Mucosa of descending colon (tissue), 3 donors: Measurements from ENCODE around the gene SORBS1. TPM values are rescaled to one million over a fixed set of nuclear protein-coding genes. Genes with fewer than 3 reads are reported as not detected.
A peak's percentile ranks its signal among the peaks of the same experiment; 100 is the strongest.

Experiments used
- ATAC-seq: fragments of 200-7000 bp; cut with Tn5 transposase; one replicate; pipeline ENCODE4 v1.9.1; 2020; ENCODE audit warnings: mild to moderate bottlenecking, moderate library complexity
- DNase-seq, 3 donors: peaks; one replicate each; pipeline ENCODE4 v3.0.0-alpha.2; 2020
- H3K36me3 ChIP-seq: fragments of 200-600 bp; one replicate; pipeline ENCODE4 v1.8.0; 2021; ENCODE audit warnings: low read depth, mild to moderate bottlenecking
- H3K4me1 ChIP-seq: fragments of 200-600 bp; one replicate; pipeline ENCODE4 v1.8.0; 2021; ENCODE audit warnings: low read depth, mild to moderate bottlenecking
- H3K4me3 ChIP-seq: fragments of 200-600 bp; one replicate; pipeline ENCODE4 v1.8.0; 2021; ENCODE audit warnings: mild to moderate bottlenecking
- H3K9me3 ChIP-seq: fragments of 200-600 bp; one replicate; pipeline ENCODE4 v1.8.0; 2021; ENCODE audit warnings: mild to moderate bottlenecking
- intact Hi-C, 2 donors: fragments of 100-400 bp; cut with DNase I in 1 of 2; cut with micrococcal nuclease in 1 of 2; formaldehyde crosslinking; loops; one replicate each; pipeline versions ENCODE4 v1.11.0 to v1.11.1; 2022; cut with DNase I, micrococcal nuclease
- total RNA-seq, 3 donors: library from RNA; stranded (reverse); fragmentation: NEBNext Ultra II Directional in 2 of 3; extraction: Animal tissue kit (Norgen Biotek cat#: 25700) in 2 of 3; gene quantifications; one replicate each; pipeline versions ENCODE4 v1.2.1 to v1.2.4, GENCODE V29; 2021 to 2023
- TF ChIP-seq, protein P1 (sequence below): fragments of 200-600 bp; IDR thresholded peaks from one replicate; pipeline ENCODE4 v1.8.0; 2022; ENCODE audit warnings: antibody characterized with exemption, mild to moderate bottlenecking
- donor health status: DM: no; HTN: no; CAD: no; lungs with moderate emphysema.
- donor health status: DM: no; HTN: no; CAD: no.
- donor health status: DM: no; HTN: yes; CAD: no.

The SORBS1 gene
- total RNA-seq, 3 donors from 2014 or later = 48.9 to 699 (median 99.3) TPM

GRCh38 chr10:95485056-95485844 is 75.9 kb downstream of the SORBS1 start:
- no peaks in the 10 kb centered on the region for H3K36me3 ChIP-seq
- H3K9me3 ChIP-seq = no peaks in the 10 kb centered on the region
- no peak for DNase-seq
- intact Hi-C loops = no loop called here
- H3K4me1 ChIP-seq = peaks cover 7% of the 10 kb centered on the region
- ATAC-seq = no peak
- H3K4me3 ChIP-seq = no peak overlapping the region
- TF ChIP-seq, protein P1, sequence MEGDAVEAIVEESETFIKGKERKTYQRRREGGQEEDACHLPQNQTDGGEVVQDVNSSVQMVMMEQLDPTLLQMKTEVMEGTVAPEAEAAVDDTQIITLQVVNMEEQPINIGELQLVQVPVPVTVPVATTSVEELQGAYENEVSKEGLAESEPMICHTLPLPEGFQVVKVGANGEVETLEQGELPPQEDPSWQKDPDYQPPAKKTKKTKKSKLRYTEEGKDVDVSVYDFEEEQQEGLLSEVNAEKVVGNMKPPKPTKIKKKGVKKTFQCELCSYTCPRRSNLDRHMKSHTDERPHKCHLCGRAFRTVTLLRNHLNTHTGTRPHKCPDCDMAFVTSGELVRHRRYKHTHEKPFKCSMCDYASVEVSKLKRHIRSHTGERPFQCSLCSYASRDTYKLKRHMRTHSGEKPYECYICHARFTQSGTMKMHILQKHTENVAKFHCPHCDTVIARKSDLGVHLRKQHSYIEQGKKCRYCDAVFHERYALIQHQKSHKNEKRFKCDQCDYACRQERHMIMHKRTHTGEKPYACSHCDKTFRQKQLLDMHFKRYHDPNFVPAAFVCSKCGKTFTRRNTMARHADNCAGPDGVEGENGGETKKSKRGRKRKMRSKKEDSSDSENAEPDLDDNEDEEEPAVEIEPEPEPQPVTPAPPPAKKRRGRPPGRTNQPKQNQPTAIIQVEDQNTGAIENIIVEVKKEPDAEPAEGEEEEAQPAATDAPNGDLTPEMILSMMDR = no peak

DNA sequence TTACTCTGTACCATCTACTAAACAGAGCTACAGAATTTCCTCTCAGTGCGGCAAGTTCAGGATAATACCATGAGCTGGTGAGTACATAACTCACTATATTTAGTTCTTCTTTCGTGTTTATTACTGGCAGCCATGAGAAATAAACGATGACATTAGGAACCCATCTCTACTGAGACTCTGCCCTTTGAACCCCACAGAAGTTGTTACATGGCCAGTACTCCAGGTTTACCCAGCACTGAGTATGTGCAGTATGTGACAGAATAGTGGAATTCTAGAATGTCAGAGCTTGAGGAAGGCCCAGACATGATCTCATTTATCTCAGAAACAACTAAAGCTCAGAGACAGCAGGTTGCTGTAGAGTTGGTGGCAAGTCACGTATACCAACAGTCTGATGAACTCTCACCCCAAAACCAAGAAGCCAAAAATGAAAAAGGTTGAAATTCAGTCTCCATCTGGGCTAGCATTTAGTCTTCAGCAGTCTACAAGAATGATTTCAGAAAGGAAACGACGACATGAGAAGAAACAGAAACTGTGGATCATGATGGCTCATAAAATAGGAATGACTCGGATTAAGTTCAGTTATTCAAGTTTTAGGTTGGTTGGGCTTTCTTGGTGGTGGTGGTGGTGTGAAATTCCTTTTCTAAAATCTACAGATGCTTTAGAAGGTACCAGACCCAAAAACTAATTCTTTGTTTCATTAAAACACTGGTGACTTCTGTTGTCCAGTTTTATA is 78.5 kb downstream of the SORBS1 start:
- Histone ChIP-seq H3K4me3 (no peak overlapping the region), H3K4me1 (peaks cover 11% of the 10 kb centered on the region), H3K36me3 (no peaks in the 10 kb centered on the region), H3K9me3 (no peaks in the 10 kb centered on the region)
- DNase-seq (no peak), ATAC-seq (no peak)
- intact Hi-C loops = no loop called here
- TF ChIP-seq, protein P1 = no peak

DNA sequence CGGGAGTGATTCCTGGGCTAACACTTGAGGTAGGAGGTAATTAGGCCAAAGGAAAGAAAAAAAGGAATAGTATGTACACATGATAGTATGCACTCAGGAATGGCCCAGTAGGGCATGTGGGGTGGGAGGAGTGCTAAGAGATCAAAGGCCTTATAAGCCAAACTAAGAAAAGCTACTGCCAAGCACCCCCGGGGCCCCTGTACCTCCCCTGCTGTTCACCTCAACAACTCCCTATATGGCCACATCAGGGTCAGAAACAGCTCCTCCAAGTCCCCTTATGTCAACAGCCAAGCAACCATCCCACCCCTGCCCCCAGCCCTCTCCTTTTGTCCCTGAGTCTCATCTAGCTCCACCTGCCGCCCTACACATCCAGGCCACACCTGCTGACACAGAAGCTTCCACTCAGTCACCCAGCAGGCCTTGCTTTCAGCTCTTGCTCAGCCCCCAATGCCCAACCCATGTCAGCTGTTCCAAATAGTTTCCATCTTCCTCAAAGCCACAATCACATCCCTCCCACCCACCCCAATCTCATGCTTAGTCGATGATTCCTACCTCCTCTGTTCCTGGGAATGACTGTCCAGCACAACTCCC is 80.2 kb downstream of the SORBS1 start:
- H3K4me1 ChIP-seq = peaks cover 25% of the 10 kb centered on the region
- ATAC-seq = peak; percentile 45
- no peak for DNase-seq
- no peak overlapping the region for H3K4me3 ChIP-seq
- intact Hi-C loops = no loop called here
- TF ChIP-seq, protein P1 = no peak
- no peaks in the 10 kb centered on the region for H3K9me3 ChIP-seq
- H3K36me3 ChIP-seq = no peaks in the 10 kb centered on the region

DNA sequence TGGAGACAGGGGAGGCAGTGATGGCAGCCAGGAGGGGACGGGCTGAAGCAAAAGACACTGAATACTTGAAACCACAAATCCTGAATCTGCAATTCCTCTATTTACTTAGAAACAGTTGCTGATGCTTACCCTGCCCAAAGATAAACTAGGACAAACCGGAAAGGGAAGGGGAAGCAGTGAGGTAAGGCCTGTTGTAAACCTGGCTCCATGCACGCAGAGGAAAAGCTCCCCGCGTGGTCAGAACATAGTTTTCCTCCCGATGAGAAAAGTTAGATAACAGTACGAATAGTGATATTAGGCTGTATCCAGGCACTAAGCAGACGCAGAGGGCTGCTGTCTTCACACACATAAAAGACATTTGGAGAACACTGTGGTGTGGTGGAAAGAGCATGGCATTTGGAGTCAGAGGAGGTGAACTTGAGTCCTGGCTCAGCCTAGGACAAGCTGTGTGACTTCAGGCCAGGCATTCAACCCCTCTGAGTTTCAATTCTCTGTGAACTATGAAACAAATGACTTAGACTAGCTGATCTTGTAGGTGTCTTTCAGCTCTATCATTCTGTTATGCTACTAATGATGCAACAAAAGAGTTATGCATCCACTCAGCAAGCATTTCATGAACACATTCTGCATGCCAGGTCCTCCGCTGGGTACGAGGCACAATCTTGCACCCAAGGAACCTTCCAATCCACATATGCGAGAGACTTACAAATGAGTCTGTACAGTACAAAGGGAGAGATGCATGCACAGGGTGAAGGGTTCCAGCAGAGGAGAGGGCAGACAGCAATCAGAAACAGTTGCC is 80.9 kb downstream of the SORBS1 start:
- Histone ChIP-seq H3K4me3 (no peak overlapping the region), H3K4me1 (peaks cover 30% of the 10 kb centered on the region), H3K9me3 (no peaks in the 10 kb centered on the region), H3K36me3 (no peaks in the 10 kb centered on the region)
- intact Hi-C loops = no loop called here
- no peak for DNase-seq
- peak; percentile 42 for ATAC-seq
- TF ChIP-seq, protein P1 = no peak

GRCh38 chr10:95478935-95479334 is 82.2 kb downstream of the SORBS1 start:
- Histone ChIP-seq H3K4me1 (peaks cover 43% of the 10 kb centered on the region), H3K9me3 (no peaks in the 10 kb centered on the region), H3K36me3 (no peaks in the 10 kb centered on the region), H3K4me3 (no peak overlapping the region)
- TF ChIP-seq, protein P1 = no peak
- intact Hi-C loops = no loop called here
- no peak for DNase-seq
- no peak for ATAC-seq
